HG03442 (cell line): Measurements from ENCODE around the gene NAA11.
"Not testable (repeated sequence)": the region's sequence is repeated elsewhere in the genome, so short reads cannot be mapped to it uniquely, and the experiment has no call there.

ENCODE experiments used
- ATAC-seq: cut with Tn5 transposase; IDR thresholded peaks from one replicate; pipeline ENCODE4 v1.9.1; 2021; ENCODE audit warnings: mild to moderate bottlenecking, moderate library complexity; ENCODE audit not compliant: unreplicated experiment

NAA11 gene

DNA sequence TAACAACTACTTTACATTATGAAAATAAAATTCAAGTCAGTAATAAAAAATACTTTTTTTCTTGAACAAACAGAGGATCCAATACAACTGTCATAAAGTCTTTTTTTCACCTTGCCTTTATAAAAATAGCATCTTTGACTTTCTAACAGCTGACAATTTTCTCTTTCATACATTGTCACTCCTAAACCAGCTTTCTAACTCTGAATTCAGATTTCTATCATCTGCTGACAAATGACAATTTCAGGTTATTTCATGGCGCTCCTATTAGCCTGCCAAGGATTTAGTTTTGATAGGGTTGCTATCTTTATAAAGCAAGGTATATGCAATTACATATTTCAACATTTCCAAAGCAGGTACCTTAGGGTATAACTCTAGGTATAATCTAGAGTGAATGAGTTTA is 14.6 kb downstream of the NAA11 start:
- no peak for ATAC-seq

DNA sequence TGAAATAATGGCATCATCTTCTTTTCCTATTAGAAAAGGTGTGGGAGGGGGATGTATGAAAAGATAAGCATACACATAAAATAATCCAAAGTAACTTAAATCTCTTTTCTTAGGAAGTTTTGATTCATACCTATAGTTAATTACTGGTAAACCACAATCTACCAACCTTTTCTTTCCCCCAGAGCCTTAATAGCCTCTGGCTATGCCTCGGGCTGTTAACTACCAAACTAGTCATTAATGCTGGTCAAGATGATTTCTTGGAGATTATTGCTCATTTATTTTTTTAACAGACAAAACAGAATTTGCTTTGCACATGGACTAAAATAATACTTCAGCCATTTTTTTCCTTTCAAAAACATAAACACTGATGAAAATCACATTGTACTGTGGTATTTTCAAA is 16.9 kb downstream of the NAA11 start:
- no peak for ATAC-seq

DNA sequence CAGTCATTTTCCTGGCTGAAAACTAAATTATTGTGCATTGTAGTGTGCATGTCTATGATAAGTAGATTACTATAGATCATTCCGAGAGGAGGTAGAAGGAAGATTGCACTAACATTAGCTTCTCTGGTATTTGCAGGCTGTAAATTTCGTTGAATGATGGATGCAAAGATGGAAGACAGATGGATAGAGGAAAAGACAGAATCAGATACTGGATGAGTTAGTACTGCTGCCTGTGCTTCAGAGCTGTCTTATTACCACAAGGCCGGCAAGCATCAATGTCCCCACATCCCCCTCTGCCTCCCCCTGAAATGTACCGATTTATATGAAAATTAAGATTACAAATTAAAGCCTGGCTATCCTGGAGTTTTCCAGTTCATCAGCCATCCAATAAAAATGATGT is 17.7 kb downstream of the NAA11 start:
- no peak for ATAC-seq

DNA sequence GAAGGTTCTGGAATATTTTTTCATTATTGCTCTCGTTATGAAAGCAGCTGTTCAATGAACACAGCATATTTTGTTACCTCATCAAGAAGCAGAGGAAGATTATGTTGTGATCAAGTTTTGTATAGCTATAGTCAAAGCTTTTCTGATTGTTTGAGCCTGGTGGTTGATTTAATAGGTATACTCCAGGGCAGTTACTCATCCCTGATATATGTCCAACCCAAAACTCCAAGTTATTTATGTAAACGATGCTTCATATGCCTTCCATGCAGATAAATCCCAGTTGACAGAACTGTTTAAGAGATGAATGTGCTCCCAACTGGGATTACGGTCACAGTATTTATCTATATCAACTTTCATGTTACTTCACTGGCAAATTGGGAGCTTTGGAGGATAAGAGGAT is 19.1 kb downstream of the NAA11 start:
- no peak for ATAC-seq

DNA sequence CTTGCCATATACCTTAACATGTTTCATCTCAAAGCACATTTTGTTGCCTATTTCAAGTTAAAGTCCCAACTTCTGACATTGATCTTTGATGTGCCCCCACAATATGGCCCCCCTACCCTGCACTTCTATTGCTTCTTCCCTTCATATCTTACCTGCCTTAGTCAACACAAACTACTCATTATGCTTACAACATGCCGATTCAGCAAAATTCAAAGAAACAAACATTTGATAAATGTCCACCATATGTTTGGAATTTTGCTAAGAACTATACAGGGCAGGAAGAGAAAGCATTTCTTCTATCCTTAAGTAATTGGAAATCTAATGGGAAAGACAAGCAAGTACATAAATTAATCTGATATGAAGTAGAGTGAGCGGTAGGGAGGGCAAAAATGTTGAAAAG is 25.6 kb downstream of the NAA11 start:
- no peak for ATAC-seq

DNA sequence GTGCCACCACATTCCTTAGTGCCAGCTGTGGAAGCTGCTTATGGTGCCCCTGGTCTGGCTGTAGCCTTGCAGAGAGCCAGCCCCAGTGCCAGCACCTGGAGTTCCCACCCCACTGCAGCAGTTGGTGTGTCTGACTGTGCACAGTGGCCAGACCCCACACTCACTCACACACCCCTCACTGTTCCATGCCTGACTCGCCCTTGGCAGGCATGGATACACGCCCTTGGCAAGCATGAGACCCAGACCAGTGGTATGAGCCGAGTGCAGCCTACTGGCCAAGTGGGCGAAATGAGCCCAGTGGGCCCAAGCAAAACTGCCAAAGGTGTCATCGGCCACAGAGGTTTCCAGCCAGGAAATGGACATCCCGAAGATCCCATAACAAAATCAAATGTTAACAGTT is 27.4 kb downstream of the NAA11 start:
- no peak for ATAC-seq

DNA sequence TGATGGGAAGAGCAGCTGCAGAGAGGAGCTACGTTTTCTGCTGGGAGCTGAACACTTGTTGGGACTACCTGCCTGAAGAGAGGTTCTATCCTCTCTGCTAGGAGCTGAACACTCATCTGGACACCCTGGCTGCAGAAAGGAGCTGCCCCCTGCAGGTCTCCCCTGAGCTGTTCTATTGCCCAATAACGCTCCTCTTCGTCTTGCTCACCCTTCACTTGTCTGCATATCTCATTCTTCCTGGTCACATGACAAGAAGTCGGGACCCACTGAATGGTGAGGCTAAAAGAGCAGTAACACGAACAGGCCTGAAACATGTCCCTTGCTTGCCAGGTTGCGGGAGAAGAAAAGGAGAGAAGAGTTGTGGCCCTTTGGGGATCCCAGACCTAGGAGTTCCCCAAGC is 27.8 kb downstream of the NAA11 start:
- no peak for ATAC-seq

DNA sequence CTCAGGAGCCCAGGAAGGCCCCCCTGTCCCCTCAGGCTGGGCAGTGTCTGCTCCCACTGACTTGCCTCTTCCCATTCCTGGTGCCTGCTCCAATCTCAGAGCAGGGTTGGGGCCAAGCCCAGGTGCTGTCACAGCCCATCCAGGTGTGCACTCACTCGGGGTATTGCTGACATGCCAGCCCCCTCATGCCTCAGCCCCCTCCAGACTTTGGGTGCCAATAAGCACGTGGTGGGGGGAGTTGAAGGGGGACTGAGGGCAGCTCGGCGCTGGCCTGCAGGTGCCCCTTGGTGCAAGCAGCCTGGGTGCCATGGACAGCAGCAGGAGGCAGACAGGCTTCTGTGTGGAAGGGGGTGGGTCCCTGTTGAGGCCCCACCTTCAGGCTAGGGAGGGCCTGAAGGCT is 28.4 kb downstream of the NAA11 start:
- no peak for ATAC-seq

DNA sequence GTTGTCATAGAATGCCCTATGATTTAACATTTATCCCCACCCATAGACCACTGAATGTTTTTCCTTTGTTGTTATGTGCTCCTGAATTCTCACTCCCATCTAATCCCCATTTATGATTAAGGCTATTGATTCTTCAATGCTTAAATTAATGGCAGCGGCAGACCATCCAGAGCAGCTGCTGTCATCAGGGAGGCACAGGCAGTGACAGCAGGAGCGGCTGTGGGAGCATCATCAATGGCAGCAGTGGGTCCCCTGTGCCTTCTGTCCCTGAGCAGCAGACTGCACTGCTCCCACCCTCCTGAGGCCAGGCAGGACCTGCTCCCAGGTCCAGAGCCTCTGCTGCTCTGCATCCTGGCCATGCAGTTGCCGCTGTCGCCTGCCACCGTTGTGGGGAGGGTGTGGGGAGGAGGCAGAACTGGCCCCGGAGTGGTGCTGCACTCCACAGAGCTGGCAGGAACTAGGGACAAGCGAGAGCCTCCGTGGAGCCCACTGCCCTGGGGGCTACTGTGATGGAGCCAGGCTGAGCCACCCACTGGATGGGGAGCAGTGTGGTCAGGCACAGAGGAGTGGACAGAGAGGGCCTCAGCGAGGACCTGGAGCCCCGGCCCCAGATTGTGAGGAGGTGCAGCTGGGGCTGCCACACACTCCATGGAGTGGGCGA is 29.0 kb downstream of the NAA11 start:
- no peak for ATAC-seq

DNA sequence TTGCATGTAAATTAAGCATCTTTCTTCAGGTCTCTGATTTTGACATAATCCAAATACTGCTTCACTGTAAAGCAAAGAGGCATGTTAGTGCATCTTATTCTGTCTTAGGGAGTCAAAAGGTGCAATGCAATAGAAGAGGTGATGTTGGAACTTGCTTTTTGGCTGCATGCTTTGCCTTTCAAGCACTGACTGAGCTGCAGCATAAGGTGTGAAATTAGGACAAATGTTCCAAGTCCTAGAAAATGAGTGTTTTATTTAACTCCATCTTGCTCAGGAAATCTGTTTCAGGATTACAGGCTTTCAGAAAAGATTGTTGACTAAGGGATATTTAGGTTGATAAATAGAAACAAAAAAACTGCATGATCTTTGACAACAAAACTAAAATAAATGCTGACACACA is 30.8 kb downstream of the NAA11 start:
- no peak for ATAC-seq

DNA sequence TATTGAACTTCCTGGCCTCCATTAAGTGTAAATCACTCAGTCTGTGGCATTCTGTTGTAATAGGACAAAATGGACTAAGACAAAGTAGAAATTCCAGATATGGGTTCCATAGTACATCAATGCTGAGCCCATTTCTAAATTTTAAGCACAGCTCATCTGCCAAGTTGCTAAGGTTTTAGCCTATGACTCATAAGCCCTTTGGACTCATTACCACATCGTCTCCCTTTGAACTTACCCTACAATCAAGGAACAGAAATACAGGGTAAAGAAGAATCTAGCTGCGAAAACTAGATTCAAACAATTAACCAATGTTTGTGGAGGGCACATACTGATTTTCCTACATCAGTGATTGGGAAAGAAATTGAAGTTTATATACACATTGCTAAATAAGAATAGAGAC is 31.8 kb downstream of the NAA11 start:
- no peak for ATAC-seq

DNA sequence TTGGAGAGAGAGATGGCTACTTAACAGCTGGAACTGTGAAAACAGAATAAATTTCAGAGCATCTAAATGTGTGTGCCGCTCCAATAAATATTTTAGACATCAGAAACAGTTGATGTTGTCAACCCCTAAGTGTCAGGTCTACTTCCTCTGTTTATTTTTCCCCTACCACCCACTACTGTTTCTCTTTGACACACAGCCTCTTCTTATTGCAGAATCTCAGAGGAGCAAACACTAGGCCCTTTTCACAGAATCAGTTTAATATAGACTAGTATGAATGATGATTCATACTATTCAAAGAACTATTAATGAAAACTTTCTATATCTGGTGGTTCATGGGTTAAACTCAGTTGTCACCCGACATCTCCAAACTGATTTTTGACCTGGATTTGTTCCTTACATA is 33.9 kb downstream of the NAA11 start:
- ATAC-seq = peak; percentile 90

DNA sequence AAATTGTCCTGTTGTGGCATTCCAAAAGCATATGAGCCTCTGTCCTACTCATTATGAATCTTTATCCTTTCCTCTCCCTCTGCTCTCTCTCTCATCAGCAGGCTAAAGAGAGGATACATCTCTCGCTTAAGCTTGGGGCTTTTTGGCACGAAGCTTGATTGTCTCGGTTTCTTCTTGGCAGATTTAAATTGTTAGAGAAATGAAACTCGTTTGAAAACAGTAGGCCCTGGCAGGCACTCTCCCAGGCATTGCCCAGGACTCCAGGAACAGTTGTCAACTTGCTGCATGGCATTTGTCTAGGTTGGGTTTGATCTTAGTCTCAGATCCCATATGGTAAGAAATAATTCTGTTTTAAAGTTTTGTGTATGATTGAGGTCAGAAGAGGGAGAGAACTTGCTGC is 35.5 kb downstream of the NAA11 start:
- ATAC-seq = no peak

DNA sequence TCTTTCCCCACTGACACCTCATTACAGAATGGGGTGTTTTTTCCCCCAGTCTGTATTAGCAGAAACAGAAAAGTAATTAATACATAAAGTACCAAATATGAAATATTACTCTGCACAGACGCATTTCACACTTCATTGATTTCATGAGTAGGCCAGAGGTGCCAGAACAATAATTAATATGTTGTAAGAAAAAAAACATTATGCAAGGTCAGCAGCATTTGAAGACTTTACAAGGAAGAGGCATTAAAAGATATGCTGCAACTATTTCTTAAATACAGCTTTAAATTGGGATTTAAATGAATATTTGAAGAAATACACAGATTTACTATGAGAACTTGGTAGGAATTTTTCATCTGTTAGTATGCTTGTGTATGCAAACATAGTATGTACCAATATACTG is 37.7 kb downstream of the NAA11 start:
- ATAC-seq = no peak

DNA sequence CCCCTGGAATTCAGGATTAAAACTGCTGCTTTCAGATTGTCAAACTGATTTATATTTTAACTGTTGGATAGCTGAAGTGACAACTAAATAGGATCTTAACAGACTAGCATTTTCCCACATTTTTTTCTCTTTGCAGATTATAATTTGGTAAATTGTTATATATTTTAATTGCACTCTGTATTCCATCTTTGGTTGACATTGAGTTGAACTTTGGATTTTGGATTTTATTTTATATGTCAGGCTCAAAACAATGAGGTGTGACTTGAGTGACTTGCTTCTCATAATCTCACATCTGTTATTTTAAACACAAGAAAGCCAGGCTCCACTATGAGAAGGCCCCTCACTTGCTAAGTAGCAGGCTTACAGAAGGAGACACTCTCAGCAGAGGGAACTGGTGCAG is 38.1 kb downstream of the NAA11 start:
- no peak for ATAC-seq

DNA sequence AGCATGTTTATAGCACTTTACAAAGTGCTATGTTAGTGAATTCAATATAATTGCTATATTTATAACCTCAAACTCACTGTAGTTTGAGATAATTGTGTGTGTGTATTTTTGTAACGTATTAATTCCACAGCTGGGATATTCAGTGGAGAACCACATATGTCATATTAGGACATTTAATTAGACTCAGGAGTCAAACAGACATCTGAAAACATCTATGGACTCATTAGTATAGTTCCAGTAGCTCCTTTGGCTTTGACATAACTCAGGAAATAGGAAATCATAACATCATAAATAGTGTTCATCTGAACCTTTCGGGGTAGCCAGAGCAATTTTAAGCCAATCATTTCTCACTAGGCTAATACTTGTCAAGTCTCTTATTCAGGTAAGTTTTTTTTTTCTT is 38.8 kb downstream of the NAA11 start:
- ATAC-seq = no peak

DNA sequence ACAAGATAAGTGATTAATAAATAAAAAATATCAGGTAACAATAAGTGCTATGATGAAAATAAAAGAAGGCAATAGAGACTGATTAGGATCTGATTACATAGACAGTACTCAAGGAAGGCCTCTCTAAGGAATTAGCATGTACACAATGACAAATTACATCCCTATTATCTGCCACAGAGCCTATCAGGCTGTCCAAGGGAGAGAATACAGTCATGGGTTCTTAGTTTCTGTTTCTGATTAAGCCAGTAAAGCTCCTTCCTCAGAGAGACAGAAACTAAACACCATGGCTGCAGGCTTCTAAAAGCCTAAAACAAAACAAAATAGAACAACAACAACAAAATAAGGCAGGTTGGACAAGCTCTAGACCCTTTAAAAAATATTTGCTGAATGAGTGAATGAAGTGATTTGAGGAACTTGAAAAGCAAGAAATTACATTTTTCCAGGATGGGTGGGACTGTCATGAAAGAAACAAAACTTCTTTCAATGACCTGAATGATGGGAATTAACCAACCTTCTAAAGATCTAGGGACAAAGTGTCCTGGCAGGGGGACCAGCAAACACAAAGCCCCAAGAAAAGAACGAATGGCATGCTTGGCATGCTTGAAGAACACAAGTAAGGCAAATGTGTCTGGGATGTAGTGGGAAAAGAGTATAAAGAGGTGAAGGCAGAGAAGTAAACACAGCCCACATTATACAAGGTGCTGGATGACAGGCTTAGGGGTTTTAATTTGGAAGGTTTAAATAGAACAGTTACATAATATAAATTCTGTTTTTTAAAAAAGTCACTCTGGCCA is 44.1 kb downstream of the NAA11 start:
- no peak for ATAC-seq

DNA sequence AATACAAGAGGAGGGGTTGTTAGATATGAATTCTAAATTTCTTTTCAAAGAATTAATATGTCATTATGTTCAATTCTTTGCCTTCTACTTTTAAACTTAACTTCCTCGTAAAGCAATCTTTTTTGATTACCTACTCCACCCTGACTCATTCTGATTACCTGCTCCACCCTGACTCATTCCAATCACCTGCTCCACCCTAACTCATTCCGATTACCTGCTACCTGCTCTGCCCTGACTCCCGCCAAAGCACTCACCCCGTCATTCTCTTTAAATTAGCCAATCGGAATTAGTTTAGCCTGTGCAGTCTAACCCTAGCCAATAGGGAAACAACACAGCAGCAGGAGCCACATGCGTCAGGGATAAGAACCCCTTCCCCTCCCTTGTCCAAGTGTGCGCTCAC is 48.4 kb downstream of the NAA11 start:
- not testable (repeated sequence) for ATAC-seq

DNA sequence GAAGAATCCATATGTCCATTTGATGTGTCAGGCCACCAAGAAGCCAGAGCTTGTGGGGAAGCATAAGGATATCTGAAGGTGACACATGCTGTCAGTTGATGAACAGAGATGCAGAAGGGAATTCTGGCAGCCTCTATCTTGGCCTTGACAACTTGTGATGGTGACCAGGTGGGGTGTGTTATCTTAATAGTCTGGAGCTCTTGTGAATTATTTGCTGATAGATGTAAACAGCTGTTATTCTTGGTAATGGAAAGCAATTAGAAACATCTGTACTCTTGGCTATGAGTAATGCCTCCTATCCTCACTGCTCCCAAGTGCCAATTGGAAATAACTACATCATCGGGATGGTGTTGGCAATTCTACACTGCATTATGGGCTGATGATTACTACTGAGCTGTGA is 51.9 kb downstream of the NAA11 start:
- ATAC-seq = no peak

DNA sequence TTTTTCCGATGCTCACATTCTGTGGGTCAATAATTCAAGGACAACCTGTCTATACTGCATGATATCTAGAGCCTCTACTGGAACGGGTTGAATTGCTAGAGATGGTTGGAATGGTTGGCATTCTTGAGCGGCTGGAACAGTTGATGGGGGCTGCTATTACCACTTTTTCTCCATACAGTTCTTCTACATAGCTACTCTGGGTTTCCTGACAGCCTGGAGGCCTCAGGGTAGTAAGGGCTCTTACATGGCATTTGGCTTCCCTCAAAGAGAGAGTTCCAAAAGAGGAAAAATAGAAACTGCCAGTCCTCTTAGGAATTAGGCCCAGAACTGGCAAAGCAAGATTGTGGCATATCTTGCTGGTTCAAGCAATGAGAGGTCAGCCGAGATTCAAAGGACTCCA is 53.1 kb downstream of the NAA11 start:
- ATAC-seq = no peak

DNA sequence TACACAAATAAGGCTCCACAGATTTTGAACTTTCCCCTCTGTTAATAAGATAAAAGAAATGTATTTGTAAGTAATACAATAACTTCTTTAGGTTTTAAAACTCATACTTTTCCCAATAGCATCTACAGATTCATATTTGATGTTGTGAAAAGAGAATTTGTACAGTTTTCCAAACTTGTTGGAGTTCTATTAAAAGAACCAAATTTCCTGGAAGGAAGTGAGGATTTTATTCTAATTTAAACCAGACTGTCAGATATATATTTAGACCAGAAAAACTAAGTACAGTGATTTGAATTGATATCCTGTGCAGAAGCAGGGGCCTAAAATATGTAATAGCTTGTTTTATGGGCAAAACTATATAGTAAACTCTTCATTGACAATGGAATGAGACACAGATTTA is 53.7 kb downstream of the NAA11 start:
- no peak for ATAC-seq

DNA sequence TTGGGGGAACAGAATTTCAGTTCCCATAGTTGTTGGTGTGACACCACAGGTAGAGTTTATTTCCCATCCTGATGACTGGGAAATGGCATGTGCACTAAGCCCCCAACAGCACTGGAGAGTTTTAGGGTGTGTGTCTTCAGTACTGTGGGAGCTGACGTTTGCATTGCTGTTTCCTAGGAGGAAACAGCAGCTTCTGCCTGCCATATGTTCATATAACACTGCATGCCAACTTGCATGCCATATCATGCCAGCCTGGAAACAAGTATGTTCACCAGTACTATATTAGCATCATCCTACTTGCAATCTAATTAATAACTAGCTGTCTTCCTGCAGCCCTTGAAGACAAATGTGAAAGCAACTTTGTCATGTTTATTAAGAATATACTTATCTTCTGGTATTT is 58.2 kb downstream of the NAA11 start:
- no peak for ATAC-seq
